Colon (tissue), 2 donors: ENCODE data around the gene ACBD6.

Experiments used
- FAIRE-seq: peaks from 2 replicates; lab custom pipeline; 2012; peaks lifted over from hg19 to GRCh38; lab: Jason Lieb, UNC
- donor health status: control.
- donor health status: control.

Gene ACBD6

DNA sequence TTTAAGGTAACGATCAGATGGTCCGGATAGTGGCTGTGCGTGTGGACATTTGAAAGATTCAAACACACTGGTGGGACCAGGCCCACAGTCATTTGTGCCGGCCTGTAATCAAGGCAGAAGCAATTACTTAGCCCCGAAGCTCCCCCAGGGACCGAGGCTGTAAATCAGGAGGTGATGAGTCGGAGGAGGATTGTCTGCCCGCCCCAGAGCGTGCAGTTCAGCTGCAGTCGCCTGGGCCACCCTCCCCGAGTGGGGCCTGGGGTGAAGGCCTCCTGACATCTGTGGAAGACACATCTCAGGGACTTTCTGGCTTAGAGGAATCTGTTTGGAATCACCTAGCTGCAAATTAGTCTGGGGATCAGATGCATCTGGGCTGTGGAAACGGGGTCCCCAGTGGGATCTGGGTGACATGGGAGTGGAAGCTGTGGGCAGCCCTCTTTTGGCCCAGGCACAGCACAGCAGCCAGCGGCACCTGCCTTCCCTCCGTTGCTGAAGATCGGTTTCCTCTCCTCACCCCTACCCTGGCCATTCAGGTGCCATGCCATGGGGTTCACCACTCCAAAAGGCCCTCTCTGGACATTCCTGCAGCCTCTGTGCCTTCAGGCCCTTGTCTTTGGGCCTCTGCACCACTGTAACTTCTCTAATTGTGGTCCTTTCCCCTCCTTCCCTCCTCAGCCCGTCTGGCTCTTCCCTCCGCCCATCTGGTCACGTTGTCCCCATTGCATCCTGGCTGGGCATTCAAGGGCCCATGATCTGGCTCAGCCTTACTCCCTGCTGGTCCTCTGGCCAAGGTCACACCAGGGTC, 246.6 kb downstream of the ACBD6 start:
- FAIRE-seq, result no peak

DNA sequence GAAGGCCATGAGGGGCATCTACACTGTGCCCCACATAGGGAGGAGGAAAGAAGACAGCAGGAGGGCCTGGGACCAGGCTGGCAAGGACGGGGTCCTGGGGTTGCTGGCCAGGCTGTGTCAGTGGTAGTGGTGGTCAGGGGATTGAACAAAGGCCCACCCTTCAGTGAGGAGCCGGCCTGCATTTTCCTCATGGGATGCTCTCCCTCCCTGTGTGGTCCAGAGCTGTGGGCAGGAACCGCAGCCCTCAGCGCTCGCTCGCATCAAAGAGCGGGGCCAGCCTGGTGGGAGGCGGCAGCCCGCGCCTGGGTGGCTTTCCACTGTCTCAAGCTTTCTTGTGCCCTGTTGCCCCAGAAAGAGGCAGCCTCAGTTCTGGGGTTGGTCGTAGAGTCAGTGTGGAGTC, 247.5 kb downstream of the ACBD6 start:
- no peak for FAIRE-seq

DNA sequence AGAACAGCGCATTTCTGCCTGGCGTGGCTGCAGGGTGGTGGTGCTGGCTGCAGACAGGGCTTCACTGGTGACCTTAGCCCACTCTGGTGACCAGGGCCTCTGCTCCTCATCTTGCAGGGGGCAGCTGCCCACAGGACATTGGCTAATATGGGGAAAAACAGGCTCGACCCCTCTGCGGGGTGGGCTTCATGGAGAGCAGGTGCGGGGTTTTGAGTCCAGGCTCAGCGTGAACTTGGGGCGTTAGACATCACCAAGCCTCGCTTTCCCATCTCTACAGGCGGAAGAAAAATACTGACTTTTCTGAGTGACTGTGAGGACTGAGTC, 247.9 kb downstream of the ACBD6 start:
- FAIRE-seq, result no peak

DNA sequence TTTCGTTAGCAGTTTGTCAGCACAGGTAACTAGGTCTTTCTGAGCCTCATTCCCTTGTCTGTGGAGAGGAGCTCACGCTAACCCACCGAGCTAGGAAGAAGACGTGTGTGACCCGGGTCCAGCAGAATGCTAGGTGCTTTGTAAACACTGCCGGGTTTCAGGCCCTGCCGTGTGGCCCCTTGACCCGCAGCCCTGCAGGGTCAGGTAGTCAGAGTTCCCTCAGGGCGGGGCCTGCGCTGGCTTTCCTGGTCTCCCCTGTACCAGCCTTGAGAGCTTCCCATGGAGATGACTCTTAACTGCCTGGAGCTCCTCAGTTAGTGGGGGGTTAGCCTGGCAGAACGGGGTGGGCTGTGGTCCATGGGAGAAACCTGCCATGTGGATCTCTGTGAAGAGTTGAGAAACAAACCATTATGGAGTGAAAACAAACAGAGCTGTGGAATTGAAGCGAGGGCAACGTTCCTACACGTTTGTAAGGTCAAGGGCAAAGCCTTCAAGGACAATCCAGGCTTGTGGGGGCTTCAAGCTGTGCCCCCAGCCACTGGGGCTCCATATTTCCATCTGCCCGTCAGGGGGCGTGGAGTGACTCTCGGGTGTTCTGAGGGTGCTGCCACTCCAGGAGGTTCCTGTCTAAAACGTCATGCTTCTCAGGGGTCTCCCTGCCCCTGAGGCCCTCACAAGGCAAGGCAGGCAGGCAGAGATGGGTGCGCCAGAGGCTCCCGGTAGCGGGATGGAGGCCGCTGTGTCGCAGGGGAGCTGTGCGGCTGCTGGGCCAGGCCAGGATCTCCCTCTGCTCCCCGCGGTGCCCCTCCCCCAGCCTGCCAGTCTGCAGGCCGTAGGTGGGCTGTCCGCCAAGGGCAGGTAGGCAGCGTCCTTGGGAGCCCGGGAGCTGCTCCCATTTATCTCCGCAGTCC, 248.5 kb downstream of the ACBD6 start:
- FAIRE-seq, result no peak

DNA sequence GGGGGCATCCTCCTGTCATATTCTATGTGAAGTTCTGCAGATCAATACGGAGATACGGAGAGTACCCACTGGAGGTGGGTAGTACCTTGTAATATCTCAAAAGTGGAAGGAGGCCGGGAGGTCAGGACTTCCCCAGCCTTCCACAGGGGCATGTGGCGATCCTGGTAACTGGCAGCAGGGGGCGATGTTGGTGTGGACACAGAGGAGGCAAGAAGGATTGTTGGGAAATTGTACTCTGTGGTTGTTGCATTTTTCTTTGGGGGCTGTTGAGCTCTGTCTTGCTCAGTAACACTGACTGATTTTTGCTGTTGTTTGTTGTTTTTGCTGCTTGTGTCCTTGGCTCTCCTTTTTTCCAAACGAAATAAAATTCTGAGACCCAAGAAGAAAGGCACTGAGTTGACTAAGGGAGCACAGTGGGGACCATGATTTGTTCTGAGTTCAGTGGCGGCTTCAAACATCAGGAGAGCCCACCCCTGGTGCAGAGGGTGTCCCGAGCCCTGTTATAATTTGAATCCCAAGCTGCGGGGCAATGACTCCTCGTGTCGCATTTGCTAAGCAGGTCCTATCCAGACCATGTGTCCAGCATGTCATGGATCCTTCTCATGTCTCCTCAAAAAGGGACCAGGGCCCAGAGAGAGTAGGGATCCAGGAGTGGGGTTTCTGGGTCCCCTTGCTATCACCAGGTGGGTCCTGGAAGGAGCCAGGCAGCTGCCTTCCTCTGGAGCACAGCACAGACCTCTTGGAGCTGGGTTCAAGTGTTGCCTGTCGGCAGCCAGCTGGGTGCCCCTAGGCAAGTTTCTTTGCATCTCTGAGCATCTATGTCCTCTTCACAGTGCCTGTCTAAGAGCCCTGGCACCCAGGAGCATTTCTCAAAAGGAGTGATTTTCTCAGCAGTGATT, 249.5 kb downstream of the ACBD6 start:
- FAIRE-seq, result no peak

DNA sequence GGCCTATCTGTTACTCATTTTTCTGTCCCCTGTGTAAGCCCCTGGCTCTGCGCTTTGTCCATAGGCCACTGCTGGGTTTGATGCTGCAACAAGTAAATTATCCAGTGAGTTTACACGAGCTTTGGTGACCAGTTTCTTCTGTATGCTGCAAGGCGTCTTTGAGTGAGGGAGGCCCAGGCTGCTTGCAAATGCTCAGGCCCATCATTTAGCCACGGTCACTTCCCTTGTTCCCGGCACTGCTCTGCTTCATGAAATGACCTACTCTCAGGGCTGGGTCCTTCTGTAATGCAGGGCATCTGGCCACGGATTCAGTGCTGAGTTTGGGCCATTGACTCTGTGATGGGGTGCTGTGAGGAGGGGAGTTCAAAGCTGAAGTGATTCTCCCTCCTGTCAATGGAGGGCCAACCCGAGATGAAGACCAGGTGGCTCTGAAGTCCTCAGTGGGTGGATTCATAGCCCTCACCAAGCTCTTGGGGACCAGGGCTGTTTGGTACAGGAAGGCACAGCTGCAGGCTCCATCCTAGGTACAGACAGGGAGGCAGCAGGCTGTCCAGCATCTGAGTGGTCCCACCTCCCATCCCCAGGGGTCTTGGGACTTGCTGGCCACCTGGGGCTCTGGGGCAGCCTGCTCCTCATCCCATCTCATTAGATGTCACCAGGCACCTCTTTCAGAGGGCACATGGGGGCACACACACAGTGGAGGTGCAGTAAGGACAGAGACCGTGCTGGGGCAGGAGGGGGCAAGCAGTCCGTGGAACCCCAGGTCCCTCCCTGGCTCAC, 250.7 kb downstream of the ACBD6 start:
- FAIRE-seq, result no peak

DNA sequence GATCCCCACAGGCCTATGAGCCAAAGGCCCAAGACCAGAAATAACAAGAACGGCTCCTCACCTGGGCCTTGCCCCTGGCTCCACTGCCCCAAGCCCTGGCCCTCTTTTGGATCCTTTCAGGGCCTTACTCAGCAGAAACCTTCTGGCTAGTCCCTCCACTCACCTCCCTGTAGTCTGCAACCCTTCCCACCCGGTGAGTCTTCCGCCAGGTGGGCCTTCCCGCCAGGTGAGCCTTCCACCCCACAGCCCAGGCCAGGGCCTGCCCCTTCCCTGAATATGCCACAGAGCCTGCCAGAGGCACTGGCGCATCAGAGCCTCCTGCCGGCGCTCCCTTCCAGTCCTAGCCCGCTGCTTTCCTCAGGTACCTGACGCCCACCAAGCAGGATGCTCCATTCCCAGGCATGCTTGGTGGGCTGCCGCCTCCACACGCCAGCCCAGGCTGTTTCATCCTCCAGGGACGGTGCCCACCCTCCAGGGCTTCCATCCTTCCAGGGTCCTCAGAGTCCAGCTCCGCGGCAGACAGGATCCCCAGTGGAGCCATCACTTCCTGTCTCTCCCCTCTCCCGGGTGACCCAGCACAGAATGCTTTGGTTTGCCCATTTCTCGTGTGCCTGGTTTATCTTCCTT, 251.4 kb downstream of the ACBD6 start:
- FAIRE-seq, result no peak

DNA sequence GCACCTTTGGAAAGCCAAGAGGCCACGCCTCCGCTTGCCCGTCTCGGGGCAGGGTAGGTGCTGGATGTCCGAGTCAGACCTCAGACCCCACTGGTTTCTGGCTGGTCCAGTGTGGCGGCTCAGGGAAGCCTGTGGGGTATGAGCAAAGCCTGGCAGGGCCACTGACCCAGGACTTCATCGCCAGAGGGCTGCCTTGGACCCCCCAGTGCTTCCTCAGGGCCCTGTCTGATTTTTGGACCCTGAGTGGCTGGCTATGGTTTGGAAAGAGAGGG, 251.9 kb downstream of the ACBD6 start:
- no peak for FAIRE-seq

DNA sequence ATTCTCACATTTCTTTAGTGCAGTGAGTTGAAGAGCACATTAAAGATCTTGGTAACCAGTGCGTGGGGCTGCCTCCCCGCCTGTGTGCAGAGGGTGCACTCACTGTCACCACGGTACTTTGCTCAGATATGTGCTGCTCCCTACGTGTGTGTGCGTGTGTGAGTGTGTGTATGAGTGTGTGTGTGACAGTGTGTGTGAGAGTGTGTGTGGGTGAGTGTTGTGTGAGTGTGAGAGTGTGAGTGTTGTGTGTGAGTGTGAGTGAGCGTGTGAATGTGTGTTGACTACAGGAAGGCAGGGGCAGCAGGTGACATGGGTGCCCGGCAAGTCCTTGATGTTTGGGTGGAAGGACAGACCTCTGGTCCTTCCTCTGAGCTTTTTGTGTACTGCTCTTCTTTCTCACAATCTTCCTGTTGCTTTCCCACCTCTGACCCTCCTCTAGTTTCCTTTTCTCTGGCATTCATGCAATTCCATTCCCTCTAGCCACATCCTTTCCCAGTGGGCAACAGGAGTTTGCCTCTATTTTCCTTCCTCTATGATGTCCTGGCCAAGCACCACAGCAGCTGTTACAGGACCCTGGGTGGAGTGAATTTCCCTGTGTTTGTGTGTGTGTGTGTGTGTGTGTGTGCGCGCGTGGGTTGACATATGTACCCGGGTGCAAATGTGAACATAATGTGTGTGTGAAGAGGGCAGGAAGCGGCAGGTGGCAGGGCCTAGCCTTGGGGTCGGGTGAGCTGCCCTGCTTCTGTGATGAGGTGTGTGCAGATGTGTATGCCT, 252.5 kb downstream of the ACBD6 start:
- no peak for FAIRE-seq

DNA sequence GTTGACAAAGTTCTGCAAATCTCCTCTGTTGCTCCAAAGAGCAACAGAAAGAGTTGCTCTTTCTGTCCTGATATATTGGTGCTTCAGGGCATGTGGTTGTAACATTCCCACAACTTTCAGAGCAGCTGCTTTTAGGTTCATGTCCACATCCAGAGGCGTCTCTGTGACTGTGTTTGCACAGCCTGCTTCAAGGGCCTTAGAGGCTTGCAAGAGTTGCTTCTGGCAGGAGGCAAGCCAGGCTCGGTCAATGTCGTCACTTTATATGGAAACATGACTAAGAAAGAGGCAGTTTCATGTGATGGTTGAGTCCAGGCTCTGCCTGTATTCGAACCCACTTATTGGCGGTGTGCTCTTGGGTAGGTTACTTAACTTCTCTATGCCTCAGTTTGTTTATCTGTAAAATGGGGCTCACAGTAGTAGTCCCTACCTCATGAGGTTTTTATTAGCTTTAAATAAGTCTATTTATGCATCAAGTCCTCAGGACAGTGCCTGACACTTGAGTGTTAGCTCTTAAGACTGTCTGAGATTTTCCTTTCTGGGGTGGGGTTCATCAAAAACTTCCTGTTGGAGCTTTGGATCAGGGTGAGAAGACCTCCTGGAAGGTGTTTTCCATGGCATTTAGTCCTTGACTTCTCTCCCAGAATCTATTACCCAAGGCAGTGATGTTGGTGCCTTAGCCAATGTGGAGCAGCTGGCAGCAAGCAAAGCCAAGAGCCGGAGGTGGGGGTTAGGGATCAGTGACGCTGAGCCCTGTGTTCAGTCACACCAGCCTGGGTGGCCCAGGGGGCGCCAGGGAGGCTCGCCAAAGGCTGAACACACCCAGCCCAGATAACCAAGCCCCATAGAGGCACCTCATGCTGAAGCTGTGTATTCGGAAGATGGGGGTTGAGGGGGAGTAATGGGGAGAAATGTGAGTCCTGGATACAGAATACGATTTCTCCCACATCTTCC, 253.4 kb downstream of the ACBD6 start:
- no peak for FAIRE-seq

DNA sequence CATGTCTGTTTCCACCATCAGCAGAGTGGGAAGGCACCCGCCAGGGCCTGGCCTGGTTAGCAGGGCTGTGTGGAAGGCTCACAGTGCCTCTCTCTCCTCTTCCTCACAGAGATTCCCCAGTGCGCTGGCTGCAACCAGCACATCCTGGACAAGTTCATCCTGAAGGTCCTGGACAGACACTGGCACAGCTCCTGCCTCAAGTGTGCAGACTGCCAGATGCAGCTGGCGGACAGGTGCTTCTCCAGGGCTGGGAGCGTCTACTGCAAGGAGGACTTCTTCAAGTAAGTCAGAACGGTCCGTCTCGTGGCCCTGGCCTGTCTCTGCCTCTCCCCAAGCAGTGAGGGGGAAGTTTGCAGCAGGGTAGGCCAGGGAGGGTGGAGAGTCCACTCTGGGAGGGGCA, 254.2 kb downstream of the ACBD6 start:
- no peak for FAIRE-seq

DNA sequence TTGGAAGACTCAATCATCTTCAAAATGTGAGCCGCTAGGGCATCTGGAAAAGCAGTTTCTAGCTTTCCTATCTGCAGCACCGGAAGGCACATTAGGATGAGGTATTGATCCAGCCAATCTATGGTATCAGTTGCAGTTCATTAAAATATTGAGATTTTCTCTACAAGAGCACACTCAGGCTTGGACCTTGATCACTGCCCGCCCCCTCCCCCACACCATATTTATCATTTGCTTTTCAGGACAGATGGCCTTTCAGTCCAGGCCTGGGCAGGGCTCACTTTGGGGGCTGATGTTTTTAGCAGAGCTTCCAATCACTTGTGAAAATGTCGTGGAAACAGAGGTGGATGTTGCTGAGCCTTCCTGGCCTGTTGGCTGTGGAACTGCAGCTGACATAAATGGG, 254.8 kb downstream of the ACBD6 start:
- no peak for FAIRE-seq

DNA sequence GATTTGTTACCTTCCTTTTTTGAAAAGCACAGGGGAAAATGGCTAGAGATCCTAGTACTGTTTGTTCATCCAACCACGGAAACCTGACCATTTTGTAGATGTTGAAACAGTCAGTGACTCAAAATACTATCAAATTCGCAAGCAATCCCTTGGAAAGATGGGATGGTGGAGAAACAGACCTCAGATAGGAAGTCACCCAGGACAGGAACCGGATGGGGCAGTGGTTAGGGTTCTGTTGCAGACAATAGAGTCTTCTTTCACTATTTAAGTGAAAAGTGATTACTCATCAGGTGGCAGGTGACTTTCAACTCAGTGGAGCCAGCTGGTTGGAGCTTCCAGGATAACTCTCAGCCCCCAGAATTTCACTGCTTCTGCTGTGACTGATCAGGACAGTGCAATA, 255.3 kb downstream of the ACBD6 start:
- FAIRE-seq, result no peak

DNA sequence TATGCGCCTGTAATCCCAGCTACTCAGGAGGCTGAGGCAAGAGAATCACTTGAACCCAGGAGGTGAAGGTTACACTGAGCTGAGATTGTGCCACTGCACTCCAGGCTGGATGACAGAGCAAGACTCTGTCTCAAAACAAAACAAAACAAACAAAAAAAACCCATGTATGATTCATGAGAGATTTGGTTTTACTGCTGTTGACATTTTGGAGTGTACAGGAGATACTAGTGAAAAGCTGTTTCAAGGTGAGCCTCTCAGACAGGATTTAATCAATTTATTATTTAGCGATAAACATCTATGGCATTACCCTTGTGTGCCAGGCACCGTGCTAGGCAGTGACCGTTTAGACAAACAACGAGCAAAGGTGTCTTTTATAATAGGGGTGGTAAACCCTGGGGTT, 255.8 kb downstream of the ACBD6 start:
- no peak for FAIRE-seq

DNA sequence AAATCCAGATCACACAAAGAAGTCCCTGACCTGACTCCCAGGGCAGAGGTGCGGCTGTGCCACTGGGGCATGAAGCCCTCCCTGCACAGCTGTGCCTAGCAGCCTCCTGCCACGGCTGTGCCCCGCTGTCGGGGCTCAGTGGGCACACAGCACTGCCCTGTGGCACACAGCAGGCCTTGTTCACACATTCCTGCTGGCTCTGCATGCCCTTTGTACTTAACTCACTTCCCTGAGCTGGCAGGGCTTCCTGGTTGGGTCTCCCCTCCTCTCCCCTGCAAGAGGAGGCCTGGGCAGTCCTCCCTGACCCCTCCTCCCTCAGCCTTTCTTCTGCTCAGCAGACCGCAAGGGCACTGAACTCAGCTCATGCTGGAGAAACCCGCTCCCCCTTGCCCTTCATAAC, 257.5 kb downstream of the ACBD6 start:
- no peak for FAIRE-seq

DNA sequence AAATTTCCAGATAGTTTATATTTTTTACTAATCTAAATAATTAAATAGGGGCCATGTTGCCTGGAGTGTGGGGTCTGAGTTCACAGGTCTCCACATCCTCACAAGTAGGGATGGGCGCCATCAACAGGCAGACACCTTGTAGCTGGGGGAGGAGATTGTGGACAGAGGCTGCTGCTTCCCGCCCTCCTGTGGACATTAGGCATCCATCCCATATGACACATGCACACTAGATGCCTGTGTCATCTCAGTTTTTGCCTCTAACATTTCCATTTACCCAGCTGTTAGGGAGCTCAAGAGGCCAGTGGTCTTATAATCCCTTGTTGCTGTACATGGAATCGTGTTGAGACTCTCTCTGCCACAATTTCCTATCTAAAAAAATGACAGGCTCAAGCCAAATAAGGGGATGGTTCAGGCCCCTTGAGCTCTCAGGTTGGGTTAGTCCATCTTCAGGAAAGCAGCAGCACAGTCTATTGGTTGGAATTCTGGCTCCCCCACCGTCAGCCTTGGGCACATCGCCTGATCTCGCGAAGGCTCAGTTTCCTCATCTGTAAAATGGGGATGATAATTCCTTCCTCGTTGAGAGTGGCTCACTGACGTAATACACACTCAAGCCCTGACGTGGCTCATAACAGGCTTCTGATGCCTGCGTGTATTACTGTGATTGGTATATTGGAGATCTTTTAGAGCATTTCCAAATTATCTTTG, 258.7 kb downstream of the ACBD6 start:
- no peak for FAIRE-seq

DNA sequence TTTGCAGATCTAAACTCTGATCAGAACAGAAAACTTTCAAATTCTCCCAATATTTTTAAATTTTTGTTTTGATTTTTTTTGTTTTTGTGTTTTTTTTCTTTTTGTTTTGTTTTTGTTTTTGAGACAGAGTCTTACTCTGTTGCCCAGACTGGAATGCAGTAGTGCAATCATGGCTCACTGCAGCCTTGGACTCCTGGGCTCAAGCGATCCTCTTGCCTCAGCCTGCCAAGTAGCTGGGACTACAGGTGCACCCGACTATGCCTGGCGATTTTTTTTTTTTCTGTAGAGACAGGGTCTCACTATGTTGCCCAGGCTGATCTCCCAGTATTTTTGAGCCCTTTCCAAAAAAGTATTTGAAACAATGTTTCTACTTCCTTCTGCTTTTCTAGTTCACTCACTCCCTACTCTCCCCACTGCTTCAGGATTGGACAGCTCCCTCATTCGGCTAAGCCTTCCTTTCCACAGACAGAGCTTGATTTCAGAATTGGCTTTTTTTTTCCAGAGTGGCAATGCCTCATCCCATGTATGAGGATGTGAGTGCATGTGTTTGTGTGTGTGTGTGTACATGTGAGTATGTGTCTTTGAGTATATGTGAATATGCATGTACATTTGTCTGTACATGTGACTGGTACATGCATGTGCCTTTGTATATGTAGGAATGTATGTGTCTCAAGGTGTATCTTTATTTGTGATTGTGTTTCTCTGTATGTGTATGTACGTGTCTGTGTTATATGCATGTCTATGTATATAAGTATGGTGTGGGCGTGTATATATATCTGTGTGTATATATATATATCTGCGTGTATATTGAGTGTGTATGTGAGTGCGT, 260.4 kb downstream of the ACBD6 start:
- no peak for FAIRE-seq
